ENCODE results near the gene CCL25.

- peak; percentile 37 to 53 (median 43) for TF ChIP-seq CTCF (IDR thresholded peaks at IDR 0.05 in 2 of 3, conservative IDR thresholded peaks at IDR 0.05 in 1 of 3; ENCODE audit: insufficient read depth in 2 of 3, low read depth in 1 of 3, low read length in 3 of 3)
- TF ChIP-seq POLR2A (conservative IDR thresholded peaks at IDR 0.05) = no peak
- TF ChIP-seq FOS (IDR thresholded peaks at IDR 0.05; ENCODE audit: extremely low read depth, insufficient read length) = no peak
- TF ChIP-seq PCBP2 (IDR thresholded peaks at IDR 0.05; ENCODE audit: low read depth, low read length, poor library complexity, severe bottlenecking) = no peak
- no peak for TF ChIP-seq TEAD2 (tag; IDR thresholded peaks at IDR 0.05)
- TF ChIP-seq EZH2 (IDR thresholded peaks at IDR 0.05; ENCODE audit: borderline replicate concordance, low read depth, low read length) = no peak
- TF ChIP-seq GTF2E2 (tag; IDR thresholded peaks at IDR 0.05) = no peak
- TF ChIP-seq ZKSCAN8 (CRISPR knock-in tag; IDR thresholded peaks at IDR 0.05) = no peak
- TF ChIP-seq BRCA1 (IDR thresholded peaks at IDR 0.05) = no peak
- no peak for TF ChIP-seq BRCA1 (CRISPR knock-in tag; IDR thresholded peaks at IDR 0.05)
- no peak for TF ChIP-seq MYBL2 (IDR thresholded peaks at IDR 0.05; ENCODE audit: low read depth)
- no peak for TF ChIP-seq MYBL2 (CRISPR knock-in tag; IDR thresholded peaks at IDR 0.05; ENCODE audit: borderline replicate concordance)
These were observed 43.5 kb downstream of the CCL25 start for GRCh38 chr19:8096071-8096470.
